Central memory CD4-positive, alpha-beta T cell (primary cell): ENCODE data around the gene TUBB.
"Not testable (repeated sequence)": the region's sequence is repeated elsewhere in the genome, so short reads cannot be mapped to it uniquely, and the experiment has no call there.

Source experiments
- DNase-seq: peaks from one replicate; pipeline ENCODE4 v3.0.0; 2022

Gene TUBB

GRCh38 chr6:30741789-30742315, 21.7 kb downstream of the TUBB start:
- DNase-seq, result no peak

GRCh38 chr6:30742316-30743098, 22.4 kb downstream of the TUBB start, which contains the start of gene FLOT1:
TSS of gene FLOT1 (minus strand) at chr6:30742687. CDS start at chr6:30742189, 498 bp downstream.
- DNase-seq, result peak; percentile 67

- DNase-seq, result peak; percentile 32
These were observed 23.2 kb downstream of the TUBB start for GRCh38 chr6:30743099-30744053.

GRCh38 chr6:30744054-30744805, 24.1 kb downstream of the TUBB start, which contains the start of gene IER3:
TSS of gene IER3 (minus strand) at chr6:30744547. CDS start at chr6:30744518, 29 bp downstream.
- peak; percentile 55 for DNase-seq

- no peak for DNase-seq
These were observed 27.1 kb downstream of the TUBB start for GRCh38 chr6:30747300-30747687.

- DNase-seq, result no peak
These were observed 28.0 kb downstream of the TUBB start for GRCh38 chr6:30747902-30748769.

GRCh38 chr6:30748851-30749540, 28.8 kb downstream of the TUBB start:
- no peak for DNase-seq

- no peak for DNase-seq
These were observed 29.6 kb downstream of the TUBB start for GRCh38 chr6:30749554-30750378.

GRCh38 chr6:30750379-30750668, 30.2 kb downstream of the TUBB start:
- DNase-seq, result no peak

- no peak for DNase-seq
These were observed 32.2 kb downstream of the TUBB start for GRCh38 chr6:30752157-30752927.

- DNase-seq, result no peak
These were observed 34.5 kb downstream of the TUBB start for GRCh38 chr6:30754631-30755030.

- DNase-seq, result not testable (repeated sequence)
These were observed 36.4 kb downstream of the TUBB start for GRCh38 chr6:30756405-30757003.

- no peak for DNase-seq
These were observed 37.2 kb downstream of the TUBB start for GRCh38 chr6:30757261-30757904.

- no peak for DNase-seq
These were observed 39.6 kb downstream of the TUBB start for GRCh38 chr6:30759575-30760239.

GRCh38 chr6:30760549-30760948, 40.4 kb downstream of the TUBB start:
- DNase-seq, result no peak

GRCh38 chr6:30761791-30762429, 41.8 kb downstream of the TUBB start:
- DNase-seq, result no peak

- DNase-seq, result no peak
These were observed 43.0 kb downstream of the TUBB start for GRCh38 chr6:30763155-30763617.
